ENCODE data around the gene GSK3B. TPM values are rescaled to one million over a fixed set of nuclear protein-coding genes. Genes with fewer than 3 reads are reported as not detected.

GSK3B gene
- total RNA-seq, 1 experiment from 2014 or later: 50.0 TPM

- ChIA-PET RAD21 (ENCODE audit: low non-redundant PET in 1 of 2, low total read pairs in 2 of 2, uncharacterized antibody in 2 of 2, unreplicated experiment in 2 of 2) (no interaction called here), POLR2A (no interaction called here), CTCF (no interaction called here)
- Histone ChIP-seq H3K9me3 (ENCODE audit: control insufficient read depth in 1 of 2, insufficient read depth in 1 of 2, low read depth in 1 of 2, low read length in 2 of 2) (no peaks in the 10 kb centered on the region), H3K27ac (ENCODE audit: low read depth, low read length) (no peak overlapping the region), H3K4me1 (ENCODE audit: control insufficient read depth in 1 of 2, insufficient read depth in 2 of 2, low read length in 2 of 2) (no peaks in the 10 kb centered on the region), H3K4me3 (replicated peaks in 1 of 2; ENCODE audit: low read depth in 1 of 2, low read length in 2 of 2) (no peak overlapping the region), H3K9me2 (ENCODE audit: insufficient read depth) (no peaks in the 10 kb centered on the region), H3K79me2 (ENCODE audit: insufficient read depth, low read length) (peaks cover 91% of the 10 kb centered on the region), H4K20me1 (ENCODE audit: insufficient read depth) (no peaks in the 10 kb centered on the region), H3K27me3 (ENCODE audit: insufficient read depth, low read length) (no peaks in the 10 kb centered on the region), H3K4me2 (ENCODE audit: low read length) (no peak overlapping the region), H3K9ac (ENCODE audit: low read length) (no peak overlapping the region), H3K36me3 (ENCODE audit: control insufficient read depth in 1 of 2, insufficient read depth in 2 of 2, low read length in 2 of 2) (no peaks in the 10 kb centered on the region), H2AFZ (ENCODE audit: low read depth, low read length, poor library complexity, severe bottlenecking) (no peak overlapping the region)
- intact Hi-C loops (cut with micrococcal nuclease): no loop called here
- ATAC-seq: no peak
- DNase-seq (ENCODE audit: low read depth, low spot score): no peak
- BruUV-seq (replicated peaks): no TSS peak
- TF ChIP-seq ELF1 (IDR thresholded peaks at IDR 0.05; ENCODE audit: borderline replicate concordance, low read depth): no peak
- no peak for TF ChIP-seq CBX3 (IDR thresholded peaks at IDR 0.05; ENCODE audit: low read depth)
These were observed 64.5 kb downstream of the GSK3B start for GRCh38 chr3:120029749-120030148.

GRCh38 chr3:120028271-120029047 lies 65.8 kb downstream of the GSK3B start:
- no peaks in the 10 kb centered on the region for H3K9me2 ChIP-seq (ENCODE audit: insufficient read depth)
- no peaks in the 10 kb centered on the region for H3K27me3 ChIP-seq (ENCODE audit: insufficient read depth, low read length)
- no peak overlapping the region for H3K4me3 ChIP-seq (replicated peaks in 1 of 2; ENCODE audit: low read depth in 1 of 2, low read length in 2 of 2)
- no peaks in the 10 kb centered on the region for H3K36me3 ChIP-seq (ENCODE audit: control insufficient read depth in 1 of 2, insufficient read depth in 2 of 2, low read length in 2 of 2)
- H3K4me1 ChIP-seq (ENCODE audit: control insufficient read depth in 1 of 2, insufficient read depth in 2 of 2, low read length in 2 of 2): no peaks in the 10 kb centered on the region
- DNase-seq (ENCODE audit: low read depth, low spot score) (no peak), ATAC-seq (no peak)
- H2AFZ ChIP-seq (ENCODE audit: low read depth, low read length, poor library complexity, severe bottlenecking): no peak overlapping the region
- RAD21 ChIA-PET (ENCODE audit: low non-redundant PET in 1 of 2, low total read pairs in 2 of 2, uncharacterized antibody in 2 of 2, unreplicated experiment in 2 of 2): no interaction called here
- POLR2A ChIA-PET: no interaction called here
- H3K9ac ChIP-seq (ENCODE audit: low read length): no peak overlapping the region
- CTCF ChIA-PET: no interaction called here
- peaks cover 93% of the 10 kb centered on the region for H3K79me2 ChIP-seq (ENCODE audit: insufficient read depth, low read length)
- BruUV-seq (replicated peaks): no TSS peak
- no peak overlapping the region for H3K4me2 ChIP-seq (ENCODE audit: low read length)
- intact Hi-C loops (cut with micrococcal nuclease): no loop called here
- no peaks in the 10 kb centered on the region for H4K20me1 ChIP-seq (ENCODE audit: insufficient read depth)
- H3K27ac ChIP-seq (ENCODE audit: low read depth, low read length): no peak overlapping the region
- no peaks in the 10 kb centered on the region for H3K9me3 ChIP-seq (ENCODE audit: control insufficient read depth in 1 of 2, insufficient read depth in 1 of 2, low read depth in 1 of 2, low read length in 2 of 2)
- no peak for TF ChIP-seq CBX3 (IDR thresholded peaks at IDR 0.05; ENCODE audit: low read depth)
- no peak for TF ChIP-seq ZBTB33 (IDR thresholded peaks at IDR 0.05; ENCODE audit: extremely low read depth, insufficient replicate concordance, low read length)
- TF ChIP-seq CEBPB (IDR thresholded peaks at IDR 0.05; ENCODE audit: low read depth): no peak
- no peak for TF ChIP-seq EGR1 (IDR thresholded peaks at IDR 0.05; ENCODE audit: low read depth)
- no peak for TF ChIP-seq POLR2A (IDR thresholded peaks at IDR 0.05; ENCODE audit: borderline replicate concordance, extremely low read depth, insufficient read depth, insufficient read length)
- no peak for TF ChIP-seq ELF1 (IDR thresholded peaks at IDR 0.05; ENCODE audit: borderline replicate concordance, low read depth)
- TF ChIP-seq YY1 (IDR thresholded peaks at IDR 0.05; ENCODE audit: extremely low read depth, insufficient replicate concordance, low read depth, low read length): no peak
- TF ChIP-seq, protein P1, sequence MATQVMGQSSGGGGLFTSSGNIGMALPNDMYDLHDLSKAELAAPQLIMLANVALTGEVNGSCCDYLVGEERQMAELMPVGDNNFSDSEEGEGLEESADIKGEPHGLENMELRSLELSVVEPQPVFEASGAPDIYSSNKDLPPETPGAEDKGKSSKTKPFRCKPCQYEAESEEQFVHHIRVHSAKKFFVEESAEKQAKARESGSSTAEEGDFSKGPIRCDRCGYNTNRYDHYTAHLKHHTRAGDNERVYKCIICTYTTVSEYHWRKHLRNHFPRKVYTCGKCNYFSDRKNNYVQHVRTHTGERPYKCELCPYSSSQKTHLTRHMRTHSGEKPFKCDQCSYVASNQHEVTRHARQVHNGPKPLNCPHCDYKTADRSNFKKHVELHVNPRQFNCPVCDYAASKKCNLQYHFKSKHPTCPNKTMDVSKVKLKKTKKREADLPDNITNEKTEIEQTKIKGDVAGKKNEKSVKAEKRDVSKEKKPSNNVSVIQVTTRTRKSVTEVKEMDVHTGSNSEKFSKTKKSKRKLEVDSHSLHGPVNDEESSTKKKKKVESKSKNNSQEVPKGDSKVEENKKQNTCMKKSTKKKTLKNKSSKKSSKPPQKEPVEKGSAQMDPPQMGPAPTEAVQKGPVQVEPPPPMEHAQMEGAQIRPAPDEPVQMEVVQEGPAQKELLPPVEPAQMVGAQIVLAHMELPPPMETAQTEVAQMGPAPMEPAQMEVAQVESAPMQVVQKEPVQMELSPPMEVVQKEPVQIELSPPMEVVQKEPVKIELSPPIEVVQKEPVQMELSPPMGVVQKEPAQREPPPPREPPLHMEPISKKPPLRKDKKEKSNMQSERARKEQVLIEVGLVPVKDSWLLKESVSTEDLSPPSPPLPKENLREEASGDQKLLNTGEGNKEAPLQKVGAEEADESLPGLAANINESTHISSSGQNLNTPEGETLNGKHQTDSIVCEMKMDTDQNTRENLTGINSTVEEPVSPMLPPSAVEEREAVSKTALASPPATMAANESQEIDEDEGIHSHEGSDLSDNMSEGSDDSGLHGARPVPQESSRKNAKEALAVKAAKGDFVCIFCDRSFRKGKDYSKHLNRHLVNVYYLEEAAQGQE (IDR thresholded peaks at IDR 0.05; ENCODE audit: low read depth): no peak
- TF ChIP-seq JUND (IDR thresholded peaks at IDR 0.05): no peak
- no peak for TF ChIP-seq SRF (IDR thresholded peaks at IDR 0.05; ENCODE audit: low read depth)
- no peak for TF ChIP-seq EZH2phosphoT487 (IDR thresholded peaks at IDR 0.05; ENCODE audit: borderline replicate concordance)
- no peak for TF ChIP-seq SP1 (IDR thresholded peaks at IDR 0.05; ENCODE audit: low read depth)
- no peak for TF ChIP-seq EZH2 (IDR thresholded peaks at IDR 0.05)
- TF ChIP-seq TCF7L2 (IDR thresholded peaks at IDR 0.05; ENCODE audit: borderline replicate concordance, extremely low read depth, insufficient read depth, insufficient read length): no peak
- TF ChIP-seq POLR2AphosphoS5 (IDR thresholded peaks at IDR 0.05; ENCODE audit: low read depth, low read length): no peak

All from HCT116 (cell line).